NT2/D1 (cell line): ENCODE data around the gene SQSTM1.

ENCODE experiments used
- SUZ12 ChIP-seq: IDR thresholded peaks from 2 replicates; pipeline ENCODE4 v1.6.1; 2011; ENCODE audit not compliant: insufficient read length, insufficient read depth; ENCODE audit errors: extremely low read depth
- YY1 ChIP-seq: IDR thresholded peaks from 2 replicates; pipeline ENCODE4 v1.6.1; 2011; ENCODE audit not compliant: insufficient read length, insufficient read depth
- ZNF274 ChIP-seq: IDR thresholded peaks from 2 replicates; pipeline ENCODE4 v1.6.1; 2011; ENCODE audit warnings: mild to moderate bottlenecking, low read depth, low read length

DNA sequence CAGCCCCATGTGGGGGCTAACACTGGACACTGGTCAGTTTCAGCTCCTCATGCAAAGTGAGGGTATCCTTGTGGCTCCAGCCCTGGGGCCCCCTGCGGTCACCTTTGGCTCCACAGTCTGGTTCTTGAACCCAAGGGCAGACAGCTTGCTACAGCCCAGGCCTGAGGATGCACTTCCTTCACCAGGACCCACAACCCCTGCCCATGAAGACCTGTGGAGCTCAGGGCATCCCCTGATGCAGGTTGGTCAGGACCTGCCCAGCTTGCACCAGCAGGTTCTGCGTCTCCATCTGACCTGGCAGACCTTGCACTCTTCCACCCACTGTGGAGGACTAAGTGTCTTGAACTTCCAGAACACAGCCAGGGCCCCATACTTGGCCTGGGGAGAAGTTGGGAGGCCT is 41.6 kb downstream of the SQSTM1 start:
- TF ChIP-seq SUZ12, result no peak
- no peak for TF ChIP-seq YY1
- no peak for TF ChIP-seq ZNF274
